ENCODE results near the gene SDF4. TPM values are rescaled to one million over a fixed set of nuclear protein-coding genes. Genes with fewer than 3 reads are reported as not detected.

SDF4 gene
- total and polyA plus RNA-seq, 2 of the 4 experiments (the other 2 are of a cell fraction) = 57.0 to 250 TPM

DNA sequence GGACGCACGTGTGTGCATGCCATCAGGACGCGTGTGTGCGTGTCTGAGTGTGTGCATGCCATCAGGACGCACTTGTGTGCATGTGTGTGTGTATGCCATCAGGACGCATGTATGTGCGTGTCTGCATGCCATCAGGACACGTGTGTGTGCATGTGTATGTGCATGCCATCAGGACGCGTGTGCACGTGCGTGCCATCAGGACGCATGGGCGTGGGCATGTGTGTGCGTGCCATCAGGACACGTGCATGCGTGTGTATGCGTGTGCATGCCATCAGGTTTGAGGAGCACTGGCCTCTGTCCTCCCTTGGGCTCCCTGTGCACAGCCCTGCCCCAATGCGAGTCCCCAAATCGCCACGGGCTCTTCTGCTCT is 27.3 kb upstream of the SDF4 start:
- Histone ChIP-seq H3K56ac (ENCODE audit: extremely low read depth, insufficient read depth, low read length) (no peak overlapping the region), H3K4ac (ENCODE audit: low read depth, low read length) (peak overlapping the region; percentile 3; the same call in 1 of the 2 replicates), H3K4me1 (ENCODE audit: control insufficient read depth, insufficient read depth, low read length) (peaks cover 30% of the 10 kb centered on the region), H3K9me3 (ENCODE audit: control insufficient read depth, insufficient read depth, low read length) (no peaks in the 10 kb centered on the region), H4K5ac (ENCODE audit: low read depth, low read length) (no peak overlapping the region), H2AFZ (replicated peaks; ENCODE audit: low read length, poor library complexity) (no peak overlapping the region), H3K9me1 (ENCODE audit: insufficient read depth, low read length) (peaks cover 25% of the 10 kb centered on the region), H3K4me2 (ENCODE audit: low read depth, low read length) (no peak overlapping the region), H3K27ac (ENCODE audit: insufficient read depth, low read length) (0 out of 2 replicates have a peak overlapping the region, but pooled peaks have one; percentile 16), H3K14ac (replicated peaks; ENCODE audit: low read depth, low read length) (no peak overlapping the region), H3K18ac (ENCODE audit: low read depth, low read length) (no peak overlapping the region), H2AK9ac (replicated peaks; ENCODE audit: low read depth, low read length, poor library complexity) (peak overlapping the region; percentile 65), H2BK5ac (ENCODE audit: low read depth, low read length, poor library complexity, severe bottlenecking) (peak overlapping the region; percentile 42), H2BK120ac (ENCODE audit: low read depth, low read length) (no peak overlapping the region; the same call in 1 of the 2 replicates), H4K91ac (ENCODE audit: insufficient read depth, low read depth, low read length) (peak overlapping the region; percentile 32; the same call in 1 of the 2 replicates), H4K20me1 (ENCODE audit: insufficient read depth, low read length) (peaks cover 10% of the 10 kb centered on the region), H2BK15ac (ENCODE audit: low read depth, low read length) (peak overlapping the region; percentile 50; the same call in 1 of the 3 replicates), H3K27me3 (ENCODE audit: control insufficient read depth, insufficient read depth, low read length) (no peaks in the 10 kb centered on the region), H3K36me3 (ENCODE audit: control insufficient read depth, insufficient read depth, low read length) (peaks cover 72% of the 10 kb centered on the region), H3K23ac (ENCODE audit: low read depth, low read length) (no peak overlapping the region; the same call in 1 of the 2 replicates), H3K4me3 (ENCODE audit: insufficient read depth, low read depth, low read length) (no peak overlapping the region), H2AK5ac (ENCODE audit: low read depth, low read length) (peak overlapping the region; percentile 17; the same call in 1 of the 2 replicates), H3K79me1 (ENCODE audit: low read depth in 1 of 2, low read length in 2 of 2) (peaks cover 25 to 76% of the 10 kb centered on the region in 2 experiments), H4K8ac (ENCODE audit: low read depth in 2 of 2, low read length in 2 of 2) (peak overlapping the region in 1 of 2 experiments; percentile 4; a peak in 1 of 4 replicates), H3K9ac (ENCODE audit: low read depth, low read length) (no peak overlapping the region), H2BK20ac (ENCODE audit: low read depth, low read length) (no peak overlapping the region)
- WGBS, 2 experiments (ENCODE audit: extremely low coverage in 2 of 2, insufficient read length in 1 of 2) = 97% methylated on average over 17 of the region's 22 CpGs; no CpG with 5 or more reads in 1 of the 2 experiments
- no peak for TF ChIP-seq MXI1 (IDR thresholded peaks at IDR 0.05; ENCODE audit: borderline replicate concordance, low read depth, low read length)
- no peak for TF ChIP-seq RAD21 (IDR thresholded peaks at IDR 0.05; ENCODE audit: low read length)
- no peak for TF ChIP-seq POLR2A (IDR thresholded peaks at IDR 0.05; ENCODE audit: low read depth, low read length)
- no peak for TF ChIP-seq CHD1 (IDR thresholded peaks at IDR 0.05; ENCODE audit: low read depth, low read length)
- no peak for TF ChIP-seq SMC3 (IDR thresholded peaks at IDR 0.05; ENCODE audit: low read depth, low read length)
- no peak for TF ChIP-seq ELK1 (IDR thresholded peaks at IDR 0.05; ENCODE audit: borderline replicate concordance, low read depth, low read length)
- in situ Hi-C loops (cut with MboI; ENCODE audit: low sequenced_read_pairs) (no loop called here), dilution Hi-C loops (cut with HindIII; ENCODE audit: low sequenced_read_pairs, unreplicated experiment) (no loop called here), intact Hi-C loops (cut with micrococcal nuclease) (no loop called here)
- ATAC-seq (ENCODE audit: low read depth) (no peak), DNase-seq (no peak)
- POLR2A ChIA-PET (ENCODE audit: unreplicated experiment) = no interaction called here
- CTCF ChIA-PET = no interaction called here
- no TSS peak for BruUV-seq (replicated peaks)

All from IMR-90 (cell line).